Hypothalamus (tissue), 51 donors: ENCODE data around the gene NDC1.
"Not testable (repeated sequence)": the region's sequence is repeated elsewhere in the genome, so short reads cannot be mapped to it uniquely, and the experiment has no call there.

ENCODE experiments used
- DNase-seq, 51 donors: peaks; one replicate each; lab custom pipeline; 2025; lab: John Stamatoyannopoulos, UW

The NDC1 gene

DNA sequence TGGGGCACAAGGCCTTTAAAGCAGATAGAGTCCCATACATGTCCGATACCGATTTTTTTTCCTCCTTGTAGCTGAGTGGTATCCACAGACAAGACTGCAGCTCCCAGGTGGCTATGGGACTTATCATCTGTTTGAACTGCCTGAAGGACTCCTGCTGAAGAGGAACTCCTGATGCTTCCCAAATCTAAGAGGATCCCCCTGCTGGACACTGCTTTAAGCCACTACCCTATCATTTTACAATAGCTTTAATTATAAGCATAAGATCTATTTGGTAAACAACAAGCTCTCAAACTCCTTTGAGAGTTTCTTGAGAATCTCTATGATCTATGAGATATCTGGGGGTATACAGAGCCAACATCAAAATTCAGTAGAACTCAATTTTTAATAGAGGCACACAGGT, 11.7 kb downstream of the NDC1 start:
- DNase-seq, result no peak

DNA sequence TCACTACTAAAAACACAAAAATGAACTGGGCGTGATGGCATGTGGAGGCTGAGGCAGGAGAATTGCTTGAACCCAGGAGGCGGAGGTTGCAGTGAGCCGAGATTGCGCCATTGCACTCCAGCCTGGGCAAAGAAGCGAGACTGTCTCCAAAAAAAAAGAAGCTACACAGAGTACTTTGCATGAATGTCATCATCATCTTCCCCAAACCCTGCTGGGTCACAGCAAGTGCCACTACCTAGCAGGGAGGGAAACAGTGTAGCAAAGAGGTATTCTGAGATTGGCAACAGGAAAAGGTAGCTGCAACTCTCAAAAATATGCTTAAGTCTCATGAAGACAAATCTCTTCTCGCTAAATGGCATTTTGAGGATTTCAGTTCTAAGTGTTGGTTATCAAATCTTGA, 12.8 kb downstream of the NDC1 start:
- no peak for DNase-seq

DNA sequence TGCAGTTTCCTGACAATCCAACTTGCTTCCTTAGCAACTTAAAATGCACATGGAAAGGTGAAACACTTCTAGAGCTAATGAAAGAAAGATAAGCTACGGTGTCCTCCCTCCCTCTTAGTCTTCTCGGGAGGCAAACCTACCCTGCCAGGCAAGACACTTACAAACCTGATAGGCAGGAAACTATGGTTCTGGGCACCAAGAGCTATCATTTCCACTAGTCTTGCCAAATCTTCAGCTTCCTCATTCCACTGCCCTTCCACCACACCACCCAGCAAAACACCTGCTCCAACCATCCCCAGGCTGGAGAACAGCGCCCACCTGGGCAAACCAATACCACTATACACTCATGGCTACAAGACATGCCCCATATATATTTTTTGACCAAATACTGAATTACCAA, 15.2 kb downstream of the NDC1 start:
- DNase-seq, result no peak

DNA sequence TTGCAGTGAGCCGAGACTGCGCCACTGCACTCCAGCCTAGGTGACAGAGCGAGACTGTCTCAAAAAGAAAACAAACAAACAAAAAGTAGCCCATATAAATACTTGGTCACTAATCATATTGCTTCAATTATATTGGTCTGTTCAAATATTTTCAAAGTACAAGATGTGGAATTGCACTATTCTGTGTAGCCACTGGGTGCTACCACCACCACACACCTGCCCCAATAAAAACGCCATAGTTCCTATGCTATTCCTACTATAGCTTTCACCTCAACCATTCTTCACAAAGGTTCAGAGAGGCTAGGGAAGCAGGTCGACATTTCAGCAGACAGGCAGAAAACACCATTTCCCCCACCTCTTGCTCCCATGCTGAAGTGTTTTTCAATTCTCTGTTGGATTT, 16.7 kb downstream of the NDC1 start:
- DNase-seq, result no peak

DNA sequence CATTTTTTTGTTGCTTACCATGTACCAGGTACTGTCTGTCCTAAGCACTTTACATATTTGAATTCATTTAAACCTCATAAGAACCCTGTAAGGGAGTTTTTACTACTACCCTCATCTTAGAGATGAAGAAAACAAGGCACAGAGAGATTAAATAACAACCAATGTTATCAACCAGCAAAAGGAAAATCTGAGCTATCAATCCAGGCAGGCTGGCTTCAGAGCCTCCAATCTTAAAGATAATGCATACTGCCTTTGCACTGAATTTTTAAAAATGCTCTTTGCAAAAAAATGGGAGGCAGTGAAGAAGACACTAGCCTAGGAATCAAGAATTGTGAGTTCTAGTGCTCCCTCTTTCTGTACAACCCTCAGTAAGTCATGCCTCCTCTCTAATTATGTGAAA, 18.7 kb downstream of the NDC1 start:
- no peak for DNase-seq

DNA sequence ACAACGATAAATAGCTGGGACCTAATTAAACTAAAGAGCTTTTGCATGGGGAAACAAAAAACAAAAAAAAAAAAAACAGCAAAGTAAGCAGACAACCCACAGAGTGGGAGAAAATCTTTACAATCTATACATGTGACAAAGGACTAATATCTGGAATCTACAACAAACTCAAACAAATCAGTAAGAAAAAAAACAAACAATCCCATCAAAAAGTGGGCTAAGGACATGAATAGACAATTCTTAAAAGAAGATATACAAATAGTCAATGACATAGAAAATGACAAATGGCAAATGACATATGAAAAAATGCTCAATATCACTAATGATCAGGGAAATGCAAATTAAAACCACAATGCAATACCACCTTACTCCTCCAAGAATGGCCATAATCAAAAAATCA, 21.5 kb downstream of the NDC1 start:
- not testable (repeated sequence) for DNase-seq

DNA sequence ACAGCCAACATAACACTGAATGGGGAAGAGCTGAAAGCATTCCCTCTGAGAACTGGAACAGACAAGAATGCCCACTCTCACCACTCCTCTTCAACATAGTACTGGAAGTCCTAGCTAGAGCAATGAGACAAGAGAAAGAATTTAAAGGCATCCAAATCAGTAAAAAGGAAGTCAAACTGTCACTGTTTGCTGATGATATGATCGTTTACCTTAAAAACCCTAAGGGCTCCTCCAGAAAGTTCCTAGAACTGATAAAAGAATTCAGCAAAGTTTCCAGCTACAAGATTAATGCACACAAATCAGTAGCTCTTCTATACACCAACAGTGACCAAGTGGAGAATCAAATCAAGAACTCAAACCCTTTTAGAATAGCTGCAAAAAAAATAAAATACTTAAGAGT, 22.6 kb downstream of the NDC1 start:
- DNase-seq, result not testable (repeated sequence)

DNA sequence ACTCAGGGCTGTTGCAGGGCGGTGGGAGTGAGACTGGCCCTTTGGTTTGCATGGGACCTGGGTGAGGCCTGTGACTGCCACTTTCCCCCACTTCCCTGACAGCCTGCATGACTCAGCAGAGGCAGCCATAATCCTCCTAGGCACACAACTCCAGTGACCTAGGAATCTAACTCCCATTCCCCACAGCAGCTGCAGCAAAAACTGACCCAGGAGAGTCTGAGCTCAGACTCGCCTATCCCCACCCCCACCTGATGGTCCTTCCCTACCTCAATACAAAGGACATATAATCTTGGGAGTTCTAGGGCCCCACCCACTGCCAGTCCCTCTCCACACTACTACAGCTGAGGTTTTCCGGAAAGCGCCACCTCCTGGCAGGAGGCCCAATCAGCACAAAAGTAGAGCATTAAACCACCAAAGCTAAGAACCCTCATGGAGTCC, 26.7 kb downstream of the NDC1 start:
- no peak for DNase-seq

DNA sequence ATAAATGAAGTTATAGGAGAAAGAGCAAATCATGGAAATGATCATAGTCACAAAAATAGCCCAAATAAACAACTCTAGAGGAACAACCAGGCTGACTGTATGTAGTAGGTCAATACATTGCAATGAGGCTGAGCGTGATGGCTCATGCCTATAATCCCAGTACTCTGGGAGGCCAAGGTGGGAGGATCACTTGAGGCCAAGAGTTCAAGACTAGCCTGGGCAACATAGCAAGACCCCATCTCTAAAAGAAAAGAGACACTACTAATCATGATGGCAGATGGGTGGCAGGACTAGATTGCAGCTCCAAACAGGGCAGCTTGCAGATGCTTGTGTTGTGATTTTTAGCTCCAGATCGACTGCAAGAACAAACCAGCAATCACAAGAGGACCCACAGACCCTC, 27.6 kb downstream of the NDC1 start:
- DNase-seq, result no peak

DNA sequence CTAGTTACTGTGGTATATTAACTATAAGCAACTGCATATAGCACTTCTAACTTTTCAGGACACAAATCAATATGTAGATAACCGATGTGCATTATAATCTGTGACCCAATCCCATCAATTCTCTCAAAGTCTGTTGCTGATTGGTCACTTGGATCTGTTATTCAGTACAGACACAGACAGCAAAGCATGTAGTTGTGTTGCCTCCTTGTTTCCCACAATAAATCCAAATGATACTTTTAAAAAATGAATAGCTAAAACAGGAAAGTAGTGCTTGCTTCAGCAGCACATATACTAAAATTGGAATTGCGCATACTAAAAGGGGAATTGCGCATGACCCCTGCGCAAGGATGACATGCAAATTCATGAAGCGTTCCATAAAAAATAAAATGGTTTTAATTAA, 28.1 kb downstream of the NDC1 start:
- DNase-seq, result no peak

DNA sequence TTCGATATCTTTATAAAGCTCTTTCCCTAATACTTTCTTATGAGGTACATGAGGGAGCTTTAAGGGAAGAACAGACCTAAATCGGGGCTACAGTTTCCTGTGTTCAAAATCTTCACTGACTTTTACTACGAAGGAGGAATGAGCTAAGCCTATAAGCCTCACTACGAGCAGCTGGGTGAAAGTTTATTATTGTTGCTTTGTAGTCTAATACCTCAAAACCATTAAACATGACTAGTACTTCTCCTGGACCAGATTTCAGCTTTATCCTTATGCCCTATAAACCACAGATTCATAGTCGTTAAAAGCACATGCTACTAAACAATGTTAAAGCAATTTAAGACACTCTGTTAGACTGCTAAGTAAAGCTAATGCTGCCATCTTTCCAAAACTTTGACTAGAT, 30.2 kb downstream of the NDC1 start:
- no peak for DNase-seq

DNA sequence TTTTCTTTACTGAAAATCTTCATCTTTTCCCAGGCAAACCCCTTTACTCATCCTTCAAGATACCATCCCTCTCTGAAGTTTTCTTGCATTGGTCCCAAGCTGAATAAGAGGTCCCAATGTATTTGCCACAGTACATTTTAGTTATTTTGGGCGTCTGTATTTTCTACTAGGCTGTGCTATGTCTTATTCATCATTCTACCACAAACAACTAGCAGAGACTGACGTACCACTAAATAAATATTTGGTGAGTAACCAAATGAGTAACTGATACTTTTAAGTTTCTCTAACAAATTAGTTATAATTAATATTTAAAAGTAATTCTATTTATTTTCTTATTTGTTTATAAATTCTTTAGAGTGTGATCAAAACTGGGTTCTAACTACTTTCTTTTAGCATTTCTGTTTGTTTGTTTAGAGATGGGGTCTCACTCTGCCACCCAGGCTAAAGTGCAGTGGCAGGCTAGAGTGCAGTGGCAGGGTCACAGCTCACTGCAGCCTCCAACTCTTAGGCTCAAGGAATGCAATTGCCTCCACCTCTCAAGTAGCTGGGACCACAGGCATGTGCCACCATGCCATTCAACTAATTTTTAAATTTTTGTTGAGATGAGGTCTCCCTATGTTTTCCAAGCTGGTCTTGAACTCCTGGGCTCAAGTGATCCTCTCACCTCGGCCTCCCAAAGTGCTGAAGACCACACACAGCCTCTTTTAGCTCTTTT, 33.1 kb downstream of the NDC1 start:
- no peak for DNase-seq

DNA sequence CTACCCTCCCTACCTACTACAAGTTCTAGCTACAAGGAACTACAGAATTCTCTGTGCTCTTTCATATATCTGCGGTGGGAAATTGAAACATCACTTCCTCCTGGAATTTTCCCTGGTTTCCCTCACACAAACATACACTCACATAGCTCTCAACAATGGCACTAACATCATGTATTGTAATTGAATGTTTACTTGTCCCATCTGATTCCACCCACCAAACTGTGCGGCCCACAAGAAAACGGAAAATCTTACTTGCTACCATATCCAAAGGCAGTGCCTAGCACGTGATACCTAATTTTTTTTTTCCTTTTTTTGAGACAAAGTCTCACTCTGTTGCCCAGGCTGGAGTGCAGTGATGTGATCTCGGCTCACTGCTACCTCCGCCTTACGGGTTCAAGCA, 33.9 kb downstream of the NDC1 start:
- no peak for DNase-seq

DNA sequence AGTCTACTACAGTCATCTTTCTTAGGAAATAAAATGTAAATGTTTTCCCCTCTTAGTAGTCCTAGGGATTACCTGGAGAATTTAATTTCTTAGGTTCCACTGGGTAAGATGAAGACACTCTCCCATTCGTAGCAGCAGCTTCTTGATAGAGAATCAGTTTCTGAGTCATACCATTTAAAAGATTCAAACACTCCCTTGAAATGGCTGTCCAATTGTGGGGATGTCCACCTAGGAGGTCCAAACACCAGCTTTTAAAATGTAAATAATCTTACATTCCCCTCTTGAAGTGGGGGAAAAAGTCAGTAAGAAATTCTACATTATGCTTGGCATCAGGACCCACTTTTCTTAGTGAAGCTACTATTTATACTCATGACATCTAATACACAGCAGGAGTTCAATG, 37.5 kb downstream of the NDC1 start:
- no peak for DNase-seq

DNA sequence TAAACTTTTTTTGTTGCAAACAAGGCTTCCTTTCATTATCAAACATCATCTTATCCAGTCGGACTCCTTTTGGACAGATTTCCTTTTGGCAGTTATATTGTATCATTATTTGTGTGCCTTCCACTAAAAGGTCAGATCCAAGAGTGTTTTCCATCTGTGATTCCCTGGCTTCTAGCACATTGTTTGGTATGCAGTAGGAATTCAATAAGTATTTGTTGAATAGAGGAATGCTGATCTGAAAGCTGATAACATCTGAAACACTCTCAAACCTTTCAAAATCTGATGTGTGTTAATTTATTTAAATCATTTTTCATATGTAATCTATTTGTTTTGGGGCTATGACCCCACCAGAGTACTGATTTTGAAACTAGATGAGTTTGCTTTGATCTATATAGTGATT, 39.0 kb downstream of the NDC1 start:
- DNase-seq, result no peak

DNA sequence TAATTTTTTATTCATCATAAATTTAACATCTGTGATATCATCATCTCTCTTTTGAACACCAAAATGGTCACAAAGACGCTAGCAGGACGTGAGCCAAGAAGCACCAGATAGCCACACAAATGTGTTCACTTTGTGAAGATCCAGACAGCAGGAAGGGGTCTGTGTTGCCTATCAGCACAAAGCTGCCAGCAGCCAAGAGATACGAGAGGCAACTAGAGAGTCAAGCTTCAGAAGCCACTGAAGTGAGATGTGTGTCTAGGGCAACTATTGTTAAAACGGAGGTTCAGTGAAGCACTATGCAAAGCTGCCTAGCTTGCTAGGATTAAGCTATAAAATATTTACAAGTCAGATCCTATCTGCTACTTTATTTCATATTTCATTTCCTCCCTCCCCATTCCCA, 45.3 kb downstream of the NDC1 start:
- DNase-seq, result no peak

DNA sequence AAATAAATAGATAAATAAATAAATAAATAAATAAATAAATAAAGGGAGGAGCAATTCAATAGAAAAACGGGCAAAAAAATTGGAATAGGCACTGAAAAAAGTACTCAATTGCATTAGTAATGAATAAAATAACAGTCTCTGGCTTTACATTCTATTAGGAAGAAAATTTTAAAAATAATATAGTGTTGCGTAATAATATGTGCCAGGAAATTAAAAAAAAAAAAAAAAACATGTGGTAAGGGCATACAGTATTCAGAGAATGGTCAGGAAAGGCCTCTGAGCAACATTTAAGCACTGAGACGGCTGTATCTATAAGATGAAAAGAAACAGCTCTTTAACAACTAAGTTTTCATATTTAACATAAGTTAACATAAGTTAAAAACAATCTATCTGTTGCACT, 50.4 kb downstream of the NDC1 start:
- no peak for DNase-seq

DNA sequence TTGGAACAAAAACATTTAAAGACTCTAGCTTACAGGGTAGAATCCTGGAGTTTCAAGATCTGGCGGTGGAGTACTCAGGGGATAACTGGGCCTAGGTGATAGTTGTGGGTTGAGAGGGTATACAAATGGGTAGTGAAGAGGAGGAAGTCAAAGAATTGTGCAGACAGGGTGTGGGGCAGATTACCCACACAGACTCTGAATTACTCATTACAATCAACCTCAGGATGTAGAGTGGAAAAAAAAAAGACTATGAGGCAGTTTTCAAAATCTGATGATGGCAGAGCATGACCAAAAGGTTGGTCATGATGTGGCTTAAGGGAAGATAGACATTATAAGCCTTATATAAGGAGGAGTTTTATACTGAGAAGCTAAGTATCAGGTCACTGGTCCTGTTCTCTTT, 55.0 kb downstream of the NDC1 start:
- no peak for DNase-seq

DNA sequence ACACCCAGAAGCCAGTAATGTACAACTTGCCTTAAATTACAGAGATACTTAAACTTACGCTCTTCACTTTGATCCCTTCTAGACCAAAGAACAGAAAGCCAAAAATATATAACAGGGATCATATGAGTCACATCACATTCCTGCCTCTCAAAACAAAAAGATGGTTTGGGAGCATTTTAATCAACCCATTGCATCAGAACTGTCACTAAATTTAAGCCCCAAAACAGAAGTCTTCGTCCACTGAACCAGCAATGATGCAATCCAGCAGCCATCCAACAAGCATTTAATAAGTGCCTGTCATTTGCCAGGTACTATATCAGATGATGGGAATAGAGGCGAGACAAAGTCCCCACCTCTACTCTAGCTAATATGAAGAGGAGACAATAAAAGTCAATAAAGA, 56.4 kb downstream of the NDC1 start:
- no peak for DNase-seq

DNA sequence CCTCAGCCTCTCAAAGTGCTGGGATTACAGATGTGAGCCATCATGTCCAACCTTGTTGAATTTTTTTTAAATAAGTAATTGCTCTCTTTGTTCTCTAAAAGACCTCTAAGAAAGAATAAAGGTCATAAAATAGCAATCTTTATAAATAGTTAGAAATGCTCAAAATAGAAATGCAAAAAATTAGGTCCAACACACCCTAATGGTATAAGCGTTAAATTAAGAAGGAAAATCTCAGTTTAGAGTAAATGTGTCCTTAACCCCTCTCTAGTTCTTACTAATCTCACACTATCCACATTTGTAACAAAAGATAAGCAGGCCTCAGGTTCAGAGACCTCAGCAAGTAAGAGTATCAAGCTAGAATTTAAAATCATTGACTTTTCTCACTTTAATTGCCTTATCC, 60.8 kb downstream of the NDC1 start:
- DNase-seq, result no peak

DNA sequence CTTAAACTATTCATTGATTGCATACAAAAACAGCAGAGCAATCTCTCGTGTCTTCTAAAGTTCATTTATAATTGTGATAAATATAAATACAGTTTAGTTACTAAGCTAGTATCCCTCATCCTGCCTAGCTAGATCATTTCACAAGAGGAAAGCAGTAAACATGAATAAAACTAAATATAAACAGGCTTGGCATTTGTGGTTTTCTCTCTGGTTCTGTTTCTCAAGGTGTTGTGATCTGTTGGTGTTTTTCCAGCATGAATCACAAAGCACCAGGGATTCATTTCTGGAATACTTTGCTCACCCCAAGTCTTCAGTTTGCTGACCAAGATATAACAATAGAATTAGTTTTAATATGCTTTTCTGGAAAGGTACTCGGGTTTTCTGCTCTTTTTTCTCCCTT, 66.4 kb downstream of the NDC1 start:
- no peak for DNase-seq

DNA sequence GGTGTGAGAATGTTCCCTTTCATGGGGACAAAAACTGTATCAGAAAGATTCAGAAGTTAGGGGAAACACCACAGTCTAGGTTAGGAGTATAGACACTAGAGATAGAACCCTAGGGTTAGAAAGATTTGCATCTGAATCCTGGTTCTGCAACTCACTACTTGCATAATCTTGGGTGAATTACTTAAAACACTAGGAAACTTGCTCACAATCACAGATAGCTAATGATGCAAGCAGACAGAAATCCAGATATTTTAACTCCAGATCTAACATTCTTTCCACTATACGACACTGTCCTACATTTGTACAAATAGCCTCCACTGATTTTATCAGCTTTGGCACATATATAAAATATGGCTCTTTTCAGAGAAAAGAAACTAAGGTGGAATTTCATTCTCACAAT, 68.3 kb downstream of the NDC1 start:
- no peak for DNase-seq

DNA sequence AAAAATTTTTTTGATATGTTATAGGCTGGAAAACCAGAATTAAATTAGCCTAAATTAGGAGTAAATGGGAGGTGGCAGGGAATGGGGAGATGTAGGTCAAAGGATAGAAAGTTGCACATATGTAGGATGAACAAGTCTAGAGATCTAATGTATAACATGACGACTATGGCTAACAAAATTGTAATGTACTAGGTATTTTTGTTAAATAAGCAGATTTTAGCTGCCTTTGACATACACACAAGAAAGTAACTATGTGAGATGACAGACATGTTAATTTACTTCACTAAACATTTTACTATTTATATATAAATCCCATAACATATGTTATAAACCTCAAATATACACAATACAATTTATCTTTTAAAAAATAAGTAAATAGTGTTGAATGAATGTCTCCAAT, 68.9 kb downstream of the NDC1 start:
- no peak for DNase-seq
